Panc1 (cell line): ENCODE measurements around the gene MLLT3. TPM values are rescaled to one million over a fixed set of nuclear protein-coding genes. Genes with fewer than 3 reads are reported as not detected.

Source experiments
- ATAC-seq: fragments of 200-7000 bp; cut with Tn5 transposase; 2 replicates; pipeline ENCODE4 v1.9.1; 2020; ENCODE audit warnings: mild to moderate bottlenecking, moderate library complexity
- BruUV-seq: library from RNA; stranded (reverse); fragments of 400-500 nt; replicated peaks from 2 replicates; lab custom pipeline; 2021; lab: Mats Ljungman, UMichigan
- CTCF ChIA-PET: fragments of 300-600 bp; sonication (Branson Sonifier 250); formaldehyde crosslinking; loops from one replicate; lab custom pipeline; 2022; ENCODE audit warnings: antibody characterized with exemption; lab: Charles Lee
- POLR2A ChIA-PET: fragments of 300-600 bp; sonication (Branson Sonifier 250); formaldehyde crosslinking; loops from one replicate; lab custom pipeline; 2022; ENCODE audit warnings: antibody characterized with exemption; lab: Charles Lee
- DNase-seq: peaks from one replicate; pipeline ENCODE4 v3.0.0-alpha.2; 2010; ENCODE audit warnings: low read depth, low spot score
- H3K27ac ChIP-seq: 2 replicates; pipeline ENCODE4 v1.5.1; 2011; ENCODE audit warnings: mild to moderate bottlenecking, low read length, inconsistent platforms
- H3K27me3 ChIP-seq: fragments of 200-500 bp; sonication (Bioruptor generic); 2 replicates; pipeline ENCODE4 v1.6.0; 2014; ENCODE audit warnings: low read length, inconsistent platforms; ENCODE audit not compliant: control insufficient read depth, insufficient read depth
- H3K36me3 ChIP-seq: fragments of 200-500 bp; sonication (Bioruptor generic); 2 replicates; pipeline ENCODE4 v1.5.1; 2014; ENCODE audit warnings: inconsistent platforms, mild to moderate bottlenecking, low read length, moderate library complexity; ENCODE audit not compliant: control insufficient read depth, insufficient read depth
- H3K4me1 ChIP-seq: 2 replicates; pipeline ENCODE4 v1.5.1; 2011; ENCODE audit warnings: inconsistent platforms, mild to moderate bottlenecking, low read length, moderate library complexity; ENCODE audit not compliant: control insufficient read depth, insufficient read depth
- H3K4me3 ChIP-seq, 2 experiments: 2 replicates each; pipeline ENCODE4 v1.5.1; 2011 to 2012; ENCODE audit warnings: low read depth in 2 of 2, low read length in 2 of 2, mild to moderate bottlenecking in 2 of 2, inconsistent platforms in 1 of 2, moderate library complexity in 1 of 2
- H3K9me3 ChIP-seq: fragments of 200-500 bp; sonication (Bioruptor generic); 2 replicates; pipeline ENCODE4 v1.5.1; 2014; ENCODE audit warnings: low read depth, mild to moderate bottlenecking, inconsistent platforms, low read length, moderate library complexity; ENCODE audit not compliant: control insufficient read depth, insufficient read depth
- CTCF ChIP-seq: fragments of 450-650 bp; IDR thresholded peaks from 2 replicates; pipeline ENCODE4 v1.5.1; 2017; ENCODE audit warnings: mild to moderate bottlenecking
- POLR2AphosphoS5 ChIP-seq: IDR thresholded peaks from 2 replicates; pipeline ENCODE4 v1.6.1; 2012; ENCODE audit warnings: mild to moderate bottlenecking, low read depth, low read length, moderate library complexity
- REST ChIP-seq, 2 experiments: IDR thresholded peaks; 2 replicates each; pipeline ENCODE4 v1.6.1; 2011 to 2012; ENCODE audit warnings: low read depth in 2 of 2, control low read depth in 1 of 2, low read length in 1 of 2, mild to moderate bottlenecking in 1 of 2, moderate library complexity in 1 of 2; ENCODE audit not compliant: insufficient read depth in 1 of 2
- SIN3A ChIP-seq: IDR thresholded peaks from 2 replicates; pipeline ENCODE4 v1.6.1; 2012; ENCODE audit warnings: low read depth, mild to moderate bottlenecking, low read length, moderate library complexity, borderline replicate concordance; ENCODE audit not compliant: insufficient read depth
- TCF7L2 ChIP-seq: IDR thresholded peaks from 2 replicates; pipeline ENCODE4 v1.6.1; 2011; ENCODE audit warnings: mild to moderate bottlenecking, low read depth, low read length, inconsistent platforms
- in situ Hi-C: cut with HindIII; loops from 2 replicates; pipeline ENCODE4 v1.10.0; 2016; ENCODE audit warnings: low sequenced_read_pairs, low pct_unique_long_range_greater_than_20kb
- intact Hi-C: fragments of 100-400 bp; cut with micrococcal nuclease; formaldehyde crosslinking; loops from one replicate; pipeline ENCODE4 v1.10.0; 2022; ENCODE audit not compliant: unreplicated experiment
- total RNA-seq: library from RNA; stranded (reverse); gene quantifications from one replicate; pipeline ENCODE4 v1.2.1, GENCODE V29; 2021; ENCODE audit not compliant: unreplicated experiment

The MLLT3 gene
- total RNA-seq, 1 experiment from 2014 or later: 0.49 TPM

- Histone ChIP-seq H3K36me3 (no peaks in the 10 kb centered on the region), H3K27me3 (no peaks in the 10 kb centered on the region), H3K27ac (no peak overlapping the region), H3K9me3 (no peaks in the 10 kb centered on the region), H3K4me1 (no peaks in the 10 kb centered on the region), H3K4me3 (no peak overlapping the region)
- intact Hi-C loops: no loop called here
- ATAC-seq (no peak), DNase-seq (no peak)
- CTCF ChIA-PET: no interaction called here
- no TSS peak for BruUV-seq
- TF ChIP-seq REST (IDR thresholded peaks at IDR 0.05; ENCODE audit: insufficient read depth in 1 of 2, low read depth in 2 of 2, low read length in 1 of 2) (no peak), TCF7L2 (no peak), SIN3A (no peak), CTCF (no peak), POLR2AphosphoS5 (no peak)
- in situ Hi-C loops: no loop called here
- POLR2A ChIA-PET: no interaction called here
Measured at GRCh38 chr9:20549053-20549452, 73.2 kb downstream of the MLLT3 start.

GRCh38 chr9:20545023-20545622 is 77.2 kb downstream of the MLLT3 start:
- ATAC-seq: no peak
- CTCF ChIA-PET: no interaction called here
- no TSS peak for BruUV-seq

More at GRCh38 chr9:20545023-20545622, 77.2 kb downstream of the MLLT3 start:
- intact Hi-C loops: no loop called here
- Histone ChIP-seq H3K9me3 (no peaks in the 10 kb centered on the region), H3K27ac (no peak overlapping the region), H3K4me3 (no peak overlapping the region), H3K27me3 (no peaks in the 10 kb centered on the region), H3K36me3 (no peaks in the 10 kb centered on the region), H3K4me1 (no peaks in the 10 kb centered on the region)
- in situ Hi-C loops: no loop called here
- POLR2A ChIA-PET: no interaction called here
- DNase-seq: no peak
- TF ChIP-seq TCF7L2 (no peak), CTCF (no peak), REST (IDR thresholded peaks at IDR 0.05; ENCODE audit: insufficient read depth in 1 of 2, low read depth in 2 of 2, low read length in 1 of 2) (no peak), POLR2AphosphoS5 (no peak), SIN3A (no peak)
